ENCODE results near the gene ME3. TPM values are rescaled to one million over a fixed set of nuclear protein-coding genes. Genes with fewer than 3 reads are reported as not detected.
"Not testable (repeated sequence)": the region's sequence is repeated elsewhere in the genome, so short reads cannot be mapped to it uniquely, and the experiment has no call there.

ME3 gene
- total RNA-seq, 3 donors from 2014 or later, result 29.3 to 51.2 (median 31.8) TPM

DNA sequence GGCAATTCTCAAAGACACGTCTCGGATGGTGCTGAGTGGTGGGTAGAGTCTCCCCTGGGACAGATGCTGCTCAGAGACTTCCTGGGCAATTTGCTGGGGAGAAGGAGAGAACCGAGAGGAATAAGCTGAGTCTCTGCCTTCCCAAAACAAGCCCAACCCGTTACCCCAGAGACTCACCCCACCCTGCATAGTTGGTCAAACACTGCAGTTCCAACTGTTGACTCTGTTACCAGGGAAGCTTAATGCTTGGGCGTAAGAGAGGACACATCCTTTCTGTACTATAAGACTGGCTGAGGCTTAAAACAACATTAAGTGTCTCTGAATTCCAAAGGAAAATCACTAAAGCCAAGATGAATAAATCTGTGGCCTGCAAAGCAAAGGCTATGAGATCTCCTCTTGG is 229.6 kb downstream of the ME3 start:
- peak; percentile 18 for ATAC-seq
- TF ChIP-seq, protein P1, sequence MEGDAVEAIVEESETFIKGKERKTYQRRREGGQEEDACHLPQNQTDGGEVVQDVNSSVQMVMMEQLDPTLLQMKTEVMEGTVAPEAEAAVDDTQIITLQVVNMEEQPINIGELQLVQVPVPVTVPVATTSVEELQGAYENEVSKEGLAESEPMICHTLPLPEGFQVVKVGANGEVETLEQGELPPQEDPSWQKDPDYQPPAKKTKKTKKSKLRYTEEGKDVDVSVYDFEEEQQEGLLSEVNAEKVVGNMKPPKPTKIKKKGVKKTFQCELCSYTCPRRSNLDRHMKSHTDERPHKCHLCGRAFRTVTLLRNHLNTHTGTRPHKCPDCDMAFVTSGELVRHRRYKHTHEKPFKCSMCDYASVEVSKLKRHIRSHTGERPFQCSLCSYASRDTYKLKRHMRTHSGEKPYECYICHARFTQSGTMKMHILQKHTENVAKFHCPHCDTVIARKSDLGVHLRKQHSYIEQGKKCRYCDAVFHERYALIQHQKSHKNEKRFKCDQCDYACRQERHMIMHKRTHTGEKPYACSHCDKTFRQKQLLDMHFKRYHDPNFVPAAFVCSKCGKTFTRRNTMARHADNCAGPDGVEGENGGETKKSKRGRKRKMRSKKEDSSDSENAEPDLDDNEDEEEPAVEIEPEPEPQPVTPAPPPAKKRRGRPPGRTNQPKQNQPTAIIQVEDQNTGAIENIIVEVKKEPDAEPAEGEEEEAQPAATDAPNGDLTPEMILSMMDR (IDR thresholded peaks at IDR 0.05), result no peak
- no peak for DNase-seq
- Histone ChIP-seq H3K9me3 (no peaks in the 10 kb centered on the region), H3K36me3 (ENCODE audit: low read depth) (no peaks in the 10 kb centered on the region), H3K4me1 (ENCODE audit: low read depth) (no peaks in the 10 kb centered on the region), H3K4me3 (no peak overlapping the region)
- intact Hi-C loops (cut with DNase I, micrococcal nuclease), result no loop called here

DNA sequence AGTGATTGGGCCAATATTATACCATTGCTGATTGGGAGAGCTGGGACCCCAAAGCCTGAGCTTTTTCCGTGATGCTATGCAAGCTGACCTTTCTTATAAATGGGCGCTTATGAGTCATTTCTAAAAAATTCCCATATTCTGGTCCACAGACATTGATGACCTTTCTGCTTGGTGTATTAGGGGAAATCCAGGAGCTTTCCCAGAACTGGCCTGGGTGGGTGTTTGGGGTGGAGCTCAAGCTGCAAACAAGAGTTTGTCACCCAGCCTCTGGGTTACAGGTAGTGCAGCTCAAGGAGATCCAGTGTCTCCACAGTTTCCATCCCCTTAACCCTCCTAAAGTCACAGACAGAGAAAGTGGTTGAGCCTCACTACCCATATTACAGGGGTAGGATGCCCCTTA is 230.0 kb downstream of the ME3 start:
- TF ChIP-seq, protein P1 (IDR thresholded peaks at IDR 0.05), result no peak
- no peak overlapping the region for H3K4me3 ChIP-seq
- ATAC-seq (no peak), DNase-seq (no peak)
- intact Hi-C loops (cut with DNase I, micrococcal nuclease), result no loop called here
- H3K9me3 ChIP-seq, result no peaks in the 10 kb centered on the region
- no peaks in the 10 kb centered on the region for H3K36me3 ChIP-seq (ENCODE audit: low read depth)
- no peaks in the 10 kb centered on the region for H3K4me1 ChIP-seq (ENCODE audit: low read depth)

DNA sequence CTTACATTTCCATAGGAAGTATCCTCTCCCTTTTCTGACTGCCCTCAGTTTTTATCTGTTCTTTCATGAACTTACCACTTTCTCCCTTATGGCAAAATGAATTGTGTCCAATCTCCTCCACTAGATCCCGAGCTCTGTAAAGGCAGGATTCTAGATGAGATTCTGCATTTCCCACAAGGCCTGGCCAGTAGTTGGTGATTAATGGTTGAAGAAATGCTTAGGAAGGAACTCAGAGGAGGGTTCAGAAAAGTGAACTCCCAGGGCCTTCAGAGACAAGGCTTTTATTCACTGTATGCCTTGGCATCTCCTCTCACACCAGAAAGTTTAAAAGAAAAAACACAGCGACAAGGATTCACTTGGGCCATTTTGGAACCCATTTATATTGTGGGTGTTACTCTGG is 231.6 kb downstream of the ME3 start:
- DNase-seq, result no peak
- intact Hi-C loops (cut with DNase I, micrococcal nuclease), result no loop called here
- Histone ChIP-seq H3K36me3 (ENCODE audit: low read depth) (no peaks in the 10 kb centered on the region), H3K4me3 (no peak overlapping the region), H3K9me3 (no peaks in the 10 kb centered on the region), H3K4me1 (ENCODE audit: low read depth) (no peaks in the 10 kb centered on the region)
- no peak for ATAC-seq
- TF ChIP-seq, protein P1 (IDR thresholded peaks at IDR 0.05), result no peak

DNA sequence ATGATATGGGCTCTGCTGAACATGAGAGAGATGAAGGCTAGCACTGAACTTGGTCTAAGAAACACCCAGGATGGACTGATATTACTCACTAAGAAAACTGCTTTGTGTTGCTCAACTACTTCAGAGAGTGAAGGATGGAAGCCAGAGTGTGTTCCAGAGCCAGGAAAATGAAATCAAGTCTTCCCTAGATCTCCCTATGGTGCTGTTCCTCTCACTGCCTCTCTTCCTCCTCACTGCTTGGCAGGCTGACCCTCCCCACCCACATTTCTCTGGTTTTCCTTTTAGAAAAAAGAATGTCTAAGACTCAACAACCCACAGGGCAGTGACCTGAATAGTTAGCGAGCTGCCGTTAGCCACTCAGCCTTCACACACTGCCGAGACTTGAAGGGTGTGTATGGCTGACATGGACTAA is 232.1 kb downstream of the ME3 start:
- no peaks in the 10 kb centered on the region for H3K36me3 ChIP-seq (ENCODE audit: low read depth)
- ATAC-seq (peak; percentile 27), DNase-seq (no peak)
- TF ChIP-seq, protein P1 (IDR thresholded peaks at IDR 0.05), result no peak
- H3K4me3 ChIP-seq, result no peak overlapping the region
- no peaks in the 10 kb centered on the region for H3K9me3 ChIP-seq
- no peaks in the 10 kb centered on the region for H3K4me1 ChIP-seq (ENCODE audit: low read depth)
- intact Hi-C loops (cut with DNase I, micrococcal nuclease), result no loop called here

DNA sequence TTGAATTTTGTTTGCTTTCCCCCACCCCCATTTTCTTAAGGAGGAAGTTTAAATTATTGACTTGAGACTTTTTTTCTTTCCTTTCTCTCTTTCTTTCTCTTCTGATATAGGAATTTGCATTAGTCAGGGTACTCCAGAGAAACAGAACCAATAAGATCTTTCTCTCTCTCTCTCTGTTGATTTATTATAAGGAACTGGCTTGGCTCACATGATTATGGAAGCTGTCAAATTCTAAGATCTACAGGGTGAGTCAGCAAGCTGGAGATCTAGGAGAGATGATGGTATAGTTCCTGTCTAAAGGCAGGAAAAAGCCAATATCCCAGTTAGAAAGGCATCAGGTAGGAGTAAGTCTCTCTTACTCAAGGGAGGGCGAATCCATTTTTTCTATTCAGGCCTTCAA is 233.7 kb downstream of the ME3 start:
- no peak for ATAC-seq
- TF ChIP-seq, protein P1 (IDR thresholded peaks at IDR 0.05), result no peak
- no peaks in the 10 kb centered on the region for H3K9me3 ChIP-seq
- no peaks in the 10 kb centered on the region for H3K4me1 ChIP-seq (ENCODE audit: low read depth)
- intact Hi-C loops (cut with DNase I, micrococcal nuclease), result no loop called here
- DNase-seq, result no peak
- no peak overlapping the region for H3K4me3 ChIP-seq
- H3K36me3 ChIP-seq (ENCODE audit: low read depth), result no peaks in the 10 kb centered on the region

DNA sequence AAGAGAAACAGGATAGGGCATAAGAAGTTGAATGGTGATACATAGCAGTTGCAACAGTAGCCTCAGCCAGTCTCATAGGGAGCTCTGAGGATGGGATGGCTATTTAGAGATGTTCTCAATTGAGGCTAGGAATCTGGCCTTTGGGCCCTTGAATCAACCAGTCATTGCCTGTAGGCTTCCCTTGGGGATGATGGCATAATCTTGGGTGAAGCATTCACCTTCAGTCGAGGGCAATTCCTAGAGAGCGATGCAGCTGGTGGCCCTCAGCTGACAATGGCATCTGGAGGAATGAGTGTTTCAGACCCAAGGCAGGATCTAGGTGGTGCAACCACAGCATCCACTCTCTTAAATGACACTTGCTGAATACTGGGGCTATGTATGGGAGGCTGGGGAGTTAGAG is 236.7 kb downstream of the ME3 start:
- no peak for ATAC-seq
- Histone ChIP-seq H3K4me1 (ENCODE audit: low read depth) (no peaks in the 10 kb centered on the region), H3K9me3 (no peaks in the 10 kb centered on the region), H3K4me3 (no peak overlapping the region), H3K36me3 (ENCODE audit: low read depth) (no peaks in the 10 kb centered on the region)
- intact Hi-C loops (cut with DNase I, micrococcal nuclease), result no loop called here
- TF ChIP-seq, protein P1 (IDR thresholded peaks at IDR 0.05), result no peak
- DNase-seq, result no peak

DNA sequence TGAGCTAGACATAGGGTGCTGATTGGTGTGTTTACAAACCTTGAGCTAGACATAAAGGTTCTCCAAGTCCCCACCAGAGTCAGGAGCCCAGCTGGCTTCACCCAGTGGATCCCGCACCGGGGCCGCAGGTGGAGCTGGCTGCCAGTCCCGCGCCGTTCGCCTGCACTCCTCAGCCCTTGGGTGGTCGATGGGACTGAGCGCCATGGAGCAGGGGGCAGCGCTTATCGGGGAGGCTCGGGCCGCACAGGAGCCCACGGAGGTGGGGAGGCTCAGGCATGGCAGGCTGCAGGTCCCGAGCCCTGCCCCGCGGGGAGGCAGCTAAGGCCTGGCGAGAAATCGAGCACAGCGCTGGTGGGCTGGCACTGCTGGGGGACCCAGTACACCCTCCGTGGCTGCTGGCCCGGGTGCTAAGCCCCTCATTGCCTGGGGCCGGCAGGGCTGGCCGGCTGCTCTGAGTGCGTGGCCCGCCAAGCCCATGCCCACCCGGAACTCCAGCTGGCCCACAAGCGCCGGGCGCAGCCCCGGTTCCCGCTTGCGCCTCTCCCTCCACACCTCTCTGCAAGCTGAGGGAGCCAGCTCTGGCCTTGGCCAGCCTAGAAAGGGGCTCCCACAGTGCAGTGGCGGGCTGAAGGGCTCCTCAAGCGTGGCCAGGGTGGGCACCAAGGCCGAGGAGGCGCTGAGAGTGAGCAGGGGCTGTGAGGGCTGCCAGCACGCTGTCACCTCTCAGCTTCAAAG is 238.9 kb downstream of the ME3 start:
- H3K9me3 ChIP-seq; intact Hi-C loops (cut with DNase I, micrococcal nuclease); H3K4me1 ChIP-seq (ENCODE audit: low read depth); DNase-seq; H3K36me3 ChIP-seq (ENCODE audit: low read depth); ATAC-seq; H3K4me3 ChIP-seq: not testable (repeated sequence)

Measured in mucosa of descending colon (tissue), 3 donors.